HG02884 (cell line): ENCODE data around the gene LINC00305.

ENCODE experiments used
- ATAC-seq: cut with Tn5 transposase; IDR thresholded peaks from one replicate; pipeline ENCODE4 v1.9.1; 2021; ENCODE audit warnings: mild to moderate bottlenecking, moderate library complexity; ENCODE audit not compliant: unreplicated experiment

The LINC00305 gene

DNA sequence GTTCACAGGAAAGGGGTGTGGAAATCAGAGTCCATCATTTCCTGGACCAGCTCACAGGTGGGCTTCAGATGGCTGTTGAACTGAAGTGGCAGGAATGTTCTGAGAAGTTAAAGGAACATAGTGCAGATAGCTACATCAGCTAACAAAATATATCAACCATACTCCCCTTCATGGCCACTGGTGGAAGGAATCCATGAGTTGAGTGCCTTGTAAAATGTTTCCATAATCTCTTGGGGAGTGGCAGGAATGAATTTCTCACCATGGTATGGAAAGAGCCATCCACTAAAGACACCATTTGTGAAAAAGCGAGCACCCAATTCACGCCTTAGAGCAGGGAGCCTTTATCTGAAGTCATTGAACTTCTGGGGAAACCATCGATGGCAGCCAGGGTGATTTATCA, at the start of gene LINC00305:
LINC00305 (minus strand) TSS at position 101 of the 400 bp plus-strand sequence.
- ATAC-seq = no peak

DNA sequence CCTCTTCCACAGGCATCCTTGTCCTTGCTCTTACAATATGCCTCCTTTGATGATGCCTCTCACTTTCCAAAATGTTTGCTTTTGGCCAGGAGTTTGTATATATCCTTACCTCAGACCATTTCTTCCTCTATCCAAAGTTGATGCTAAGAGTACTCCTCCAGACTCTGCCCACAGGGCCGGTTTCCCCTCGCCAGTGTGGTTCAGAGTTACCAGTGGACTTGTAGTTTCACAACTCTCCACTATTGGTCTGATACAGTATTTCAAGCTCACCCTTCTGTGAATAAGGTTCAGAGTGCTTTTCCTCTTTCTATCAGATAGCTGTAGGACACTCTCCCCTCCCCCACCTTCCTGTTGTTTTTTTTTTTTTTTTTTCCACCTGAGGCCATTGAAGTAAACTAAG, 42.2 kb upstream of the LINC00305 start:
- no peak for ATAC-seq

DNA sequence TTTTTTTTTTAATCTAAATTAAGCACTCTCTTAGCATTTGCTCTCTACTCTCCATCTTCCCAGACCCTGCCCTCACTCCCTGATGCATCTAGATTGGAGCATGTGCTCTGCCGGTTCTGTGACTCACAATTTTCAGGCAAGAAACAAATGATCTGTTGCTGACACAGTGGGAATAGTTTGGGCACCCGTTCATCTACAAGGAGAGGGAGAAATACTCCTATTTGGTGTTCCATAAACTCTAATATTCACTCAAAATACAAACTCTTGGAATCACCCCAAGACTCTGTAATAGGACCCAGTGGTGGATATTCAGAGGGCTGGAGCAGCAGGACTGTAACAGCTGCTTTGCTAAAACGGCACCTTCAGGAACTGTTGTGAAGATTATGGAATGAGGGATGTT, 37.1 kb upstream of the LINC00305 start:
- no peak for ATAC-seq

DNA sequence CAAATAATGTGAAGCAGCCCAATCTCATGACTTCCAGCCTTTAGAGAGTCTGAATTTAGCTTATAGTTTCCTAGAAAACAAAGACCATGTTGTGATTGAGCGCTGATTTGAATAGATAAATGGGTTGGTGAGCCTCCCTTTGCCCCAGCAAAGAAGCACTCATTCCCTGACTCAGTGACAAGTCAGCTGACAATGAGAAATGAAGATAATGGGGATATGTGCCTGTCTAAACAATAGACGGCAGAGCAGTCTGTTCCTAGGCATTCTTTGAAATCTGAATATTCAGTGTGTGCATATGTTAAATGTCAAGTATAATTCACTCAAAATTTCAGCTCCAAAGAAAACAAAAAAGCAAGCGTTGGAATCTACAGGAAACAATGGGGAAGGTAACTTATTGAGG, 34.8 kb upstream of the LINC00305 start:
- no peak for ATAC-seq

- ATAC-seq = no peak
These were observed 31.7 kb upstream of the LINC00305 start for GRCh38 chr18:64180617-64181016.

GRCh38 chr18:64180171-64180570, 31.3 kb upstream of the LINC00305 start:
- no peak for ATAC-seq

DNA sequence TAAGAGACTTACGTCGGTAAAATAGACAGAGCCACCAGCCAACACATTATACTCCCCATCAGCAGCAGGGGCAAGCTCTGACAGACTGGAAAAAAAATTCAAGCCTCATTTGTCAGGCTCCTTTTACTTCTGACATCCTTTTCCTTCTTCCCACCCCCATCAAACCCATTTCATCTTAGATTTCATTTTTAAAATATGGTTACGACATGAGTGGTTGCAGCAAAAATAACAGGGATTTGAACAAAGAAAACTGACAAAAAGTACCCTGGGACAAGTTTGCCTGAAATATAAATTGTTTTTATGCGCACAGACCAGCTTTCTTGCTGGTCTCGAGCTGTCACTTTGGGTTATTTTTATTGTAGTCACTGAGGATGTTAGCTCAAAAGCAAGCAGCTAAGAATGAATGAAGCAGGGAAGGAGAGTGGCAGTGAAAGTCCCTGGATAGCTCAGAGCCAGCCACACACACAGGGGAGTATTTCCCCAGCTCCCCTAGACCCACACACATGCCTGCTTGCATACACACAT, 30.7 kb upstream of the LINC00305 start:
- no peak for ATAC-seq

- ATAC-seq = no peak
These were observed 30.0 kb upstream of the LINC00305 start for GRCh38 chr18:64178860-64179259.

DNA sequence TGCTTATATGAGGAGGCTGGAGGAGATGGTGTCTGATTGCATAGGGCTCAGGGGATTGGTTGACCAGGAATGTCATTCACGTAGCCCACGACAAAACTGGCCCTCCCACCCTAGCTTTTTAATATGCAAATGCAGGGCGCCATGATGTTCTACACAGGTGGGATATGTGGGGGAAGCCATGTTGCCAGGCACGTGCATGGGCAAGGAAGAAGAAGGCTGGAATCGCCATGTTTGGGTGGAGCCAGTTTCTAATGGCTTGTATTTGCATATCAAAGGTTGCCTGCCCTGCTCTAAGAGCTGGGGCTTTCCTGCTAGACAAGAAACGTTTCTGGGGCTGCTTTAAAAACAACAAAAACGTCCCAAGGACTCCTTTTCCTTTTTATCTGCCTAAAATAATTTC, 26.5 kb upstream of the LINC00305 start:
- ATAC-seq = no peak

- no peak for ATAC-seq
These were observed 22.7 kb upstream of the LINC00305 start for GRCh38 chr18:64171576-64171975.

DNA sequence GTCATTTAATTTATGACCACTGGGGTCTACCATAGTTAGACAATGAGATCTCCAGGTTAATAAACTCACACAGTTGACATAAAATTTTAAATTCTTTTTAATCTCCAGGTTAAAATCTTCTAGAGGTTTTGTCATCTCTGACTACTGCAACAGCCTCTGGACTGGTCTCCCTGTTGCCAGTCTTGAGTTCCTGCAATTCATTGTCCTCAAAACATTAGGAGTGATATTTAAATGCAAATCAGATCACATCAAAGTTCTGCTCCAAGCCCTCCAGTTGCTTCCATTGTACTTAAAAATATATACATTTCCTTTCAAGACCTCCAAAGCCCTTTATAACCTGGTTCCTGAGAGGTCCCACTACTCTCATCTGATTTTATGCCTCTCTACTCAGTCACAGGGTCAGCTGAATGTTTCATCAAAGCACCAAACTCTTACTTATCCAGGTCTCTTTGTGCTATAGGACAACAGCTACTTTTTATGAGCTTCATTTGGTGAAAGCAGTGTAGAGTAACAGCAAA, 18.6 kb upstream of the LINC00305 start:
- ATAC-seq = no peak

DNA sequence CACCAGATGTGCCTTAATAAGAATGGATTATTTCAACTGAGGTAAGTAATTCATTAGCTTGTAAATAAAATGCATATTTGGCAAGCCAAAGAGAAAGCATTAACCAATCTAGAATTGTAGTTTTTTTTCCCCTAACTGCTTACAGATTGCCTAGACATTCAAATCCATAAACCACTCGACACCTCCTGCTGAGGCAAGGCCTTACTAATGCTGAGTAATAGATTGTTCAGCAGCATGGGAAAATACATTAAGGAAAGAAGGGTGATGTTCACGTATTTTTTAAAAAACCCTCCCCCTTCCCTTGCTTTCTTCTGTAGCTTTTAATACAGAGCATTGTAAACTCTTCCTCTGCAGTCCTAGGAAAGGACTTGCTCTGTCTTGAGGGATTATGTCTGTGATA, 17.0 kb upstream of the LINC00305 start:
- no peak for ATAC-seq

GRCh38 chr18:64164883-64165282, 16.0 kb upstream of the LINC00305 start:
- ATAC-seq = no peak

- no peak for ATAC-seq
These were observed 1.1 kb upstream of the LINC00305 start for GRCh38 chr18:64149916-64150438.

- no peak for ATAC-seq
These were observed 6.0 kb downstream of the LINC00305 start for GRCh38 chr18:64142904-64143303.

DNA sequence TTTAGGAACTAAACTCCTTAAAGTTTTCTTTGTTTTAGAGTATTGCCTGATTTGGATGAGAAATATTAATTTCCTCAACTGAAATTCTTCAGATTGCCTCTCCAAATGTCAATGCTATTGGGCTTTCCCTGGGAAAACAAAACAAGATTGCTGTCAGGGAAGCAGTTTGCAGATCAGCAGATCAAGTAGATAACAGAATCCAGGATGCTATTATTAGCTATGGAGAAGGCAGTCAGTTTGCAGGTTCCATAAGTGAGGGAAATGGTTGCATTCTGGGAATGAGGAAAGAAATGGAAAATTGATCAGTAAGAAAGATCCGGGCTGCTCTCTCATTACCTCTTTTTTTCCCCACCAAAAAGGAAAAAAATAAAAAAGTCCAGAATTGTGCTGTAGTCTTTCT, 11.0 kb downstream of the LINC00305 start:
- no peak for ATAC-seq

DNA sequence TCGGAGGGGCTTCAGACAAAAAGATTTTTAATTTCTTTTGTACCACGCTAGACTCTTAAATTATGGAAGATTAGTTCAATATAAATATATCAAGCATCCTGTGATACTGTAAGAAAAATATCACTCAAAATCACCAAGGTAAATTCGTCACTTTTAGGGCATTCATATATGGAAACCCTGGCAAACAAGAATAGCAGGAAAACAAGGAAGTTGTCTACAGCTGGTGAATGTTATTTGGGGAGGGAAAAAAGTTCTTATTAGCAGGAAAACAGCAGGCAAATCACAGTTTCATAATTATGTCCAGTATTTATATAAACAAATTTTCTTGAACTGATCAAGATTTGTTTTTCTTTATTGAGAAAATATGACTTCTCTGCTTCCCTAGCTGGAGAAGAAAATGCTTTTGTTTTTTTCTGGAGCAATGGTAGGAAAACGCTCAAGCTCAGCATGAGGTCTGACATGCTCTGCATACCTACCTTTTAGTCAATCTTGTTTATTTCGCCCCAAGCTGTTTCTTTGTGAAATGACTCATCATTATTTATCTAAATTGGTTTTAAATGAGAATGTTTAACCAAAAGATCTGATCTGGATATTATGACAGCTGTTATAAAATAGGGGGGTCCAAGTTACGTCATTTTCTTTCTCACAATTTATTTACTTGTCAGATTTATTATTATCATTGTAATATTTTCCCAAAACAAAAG, 14.7 kb downstream of the LINC00305 start:
- no peak for ATAC-seq

- no peak for ATAC-seq
These were observed 16.0 kb downstream of the LINC00305 start for GRCh38 chr18:64132871-64133270.

DNA sequence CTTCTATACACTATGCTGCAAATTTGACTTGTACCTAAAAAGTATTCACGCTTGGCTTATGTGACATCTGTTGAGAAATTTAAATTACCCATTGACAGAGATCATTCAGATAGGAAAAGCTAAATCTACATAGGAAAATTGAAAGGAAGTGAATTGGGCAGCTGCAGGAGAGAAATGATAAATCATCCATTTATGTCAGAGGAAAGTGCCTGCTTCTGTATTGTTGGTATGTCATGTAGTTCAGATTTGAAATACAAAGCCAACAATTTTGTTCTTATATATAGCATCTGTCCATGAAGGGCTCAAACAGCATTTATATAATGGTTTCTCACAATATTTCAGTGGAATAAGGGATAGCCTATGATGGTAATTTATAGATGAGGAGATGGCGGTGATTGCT, 17.6 kb downstream of the LINC00305 start:
- no peak for ATAC-seq

DNA sequence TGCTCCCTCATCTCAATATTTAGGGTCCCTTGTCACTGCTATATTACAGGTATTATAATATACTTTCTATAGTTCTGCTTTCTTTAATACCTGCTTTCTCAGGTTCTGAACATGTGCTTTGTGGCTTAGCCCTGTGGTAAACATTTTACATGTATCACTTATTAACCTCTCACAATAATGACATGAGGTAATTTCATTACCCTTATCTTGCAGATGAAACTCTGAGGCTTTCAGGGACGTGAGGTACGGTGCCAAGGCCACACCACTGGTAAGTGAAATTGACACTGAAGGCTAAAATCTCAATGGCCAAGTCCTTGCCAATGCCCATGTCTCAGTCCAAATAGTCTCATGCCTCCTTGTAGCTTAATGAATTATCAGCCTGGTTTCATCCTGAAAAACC, 21.7 kb downstream of the LINC00305 start:
- no peak for ATAC-seq

GRCh38 chr18:64119916-64120315, 29.0 kb downstream of the LINC00305 start:
- no peak for ATAC-seq

DNA sequence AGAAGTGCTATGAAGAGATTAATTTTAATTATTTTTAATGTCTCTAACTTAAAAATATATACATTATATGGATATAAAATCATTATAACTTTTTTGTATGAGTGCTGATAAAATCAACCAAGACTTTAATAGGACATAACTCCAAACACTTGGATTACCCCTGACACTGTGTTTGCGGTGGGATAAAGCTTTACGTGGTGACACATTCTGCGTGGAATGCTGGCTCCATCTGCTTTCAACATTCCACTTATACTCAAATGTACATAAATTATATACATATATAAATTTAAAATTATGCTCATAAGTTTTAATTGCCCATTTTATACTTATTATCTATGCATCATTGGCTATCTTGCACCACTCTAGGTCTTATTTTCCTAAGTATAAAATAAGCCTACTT, 30.5 kb downstream of the LINC00305 start:
- ATAC-seq = no peak
